Neural progenitor cell (in vitro differentiated cells): ENCODE measurements around the gene LRRC17. TPM values are rescaled to one million over a fixed set of nuclear protein-coding genes. Genes with fewer than 3 reads are reported as not detected.
A peak's percentile ranks its signal among the peaks of the same experiment; 100 is the strongest.

ENCODE experiments used
- DNase-seq: peaks from one replicate; pipeline ENCODE4 v3.0.0-alpha.2; 2016; ENCODE audit warnings: low spot score
- H2AFZ ChIP-seq: fragments of 200-600 bp; sonication (generic); replicated peaks from 2 replicates; pipeline ENCODE4 v1.6.1; 2016; ENCODE audit warnings: antibody characterized with exemption
- H3F3A ChIP-seq: fragments of 200-600 bp; sonication (generic); 2 replicates; pipeline ENCODE4 v1.6.1; 2016; ENCODE audit warnings: antibody characterized with exemption, low read depth
- H3K27ac ChIP-seq: fragments of 200-600 bp; sonication (generic); 2 replicates; pipeline ENCODE4 v1.5.1; 2016; ENCODE audit warnings: mild to moderate bottlenecking
- H3K27me3 ChIP-seq: fragments of 200-600 bp; sonication (generic); 2 replicates; pipeline ENCODE4 v1.6.1; 2016; ENCODE audit warnings: mild to moderate bottlenecking, moderate library complexity
- H3K36me3 ChIP-seq: fragments of 200-600 bp; sonication (generic); 2 replicates; pipeline ENCODE4 v1.5.1; 2016
- H3K4me1 ChIP-seq: fragments of 200-600 bp; sonication (generic); 2 replicates; pipeline ENCODE4 v1.6.1; 2016; ENCODE audit warnings: mixed run types
- H3K4me2 ChIP-seq: fragments of 200-600 bp; sonication (generic); 2 replicates; pipeline ENCODE4 v1.6.1; 2016
- H3K4me3 ChIP-seq: fragments of 200-600 bp; sonication (generic); 2 replicates; pipeline ENCODE4 v1.5.1; 2016
- H3K79me2 ChIP-seq: fragments of 200-600 bp; sonication (generic); 2 replicates; pipeline ENCODE4 v1.6.1; 2016; ENCODE audit warnings: low read depth
- H3K9ac ChIP-seq: fragments of 200-600 bp; sonication (generic); 2 replicates; pipeline ENCODE4 v1.6.1; 2016
- H3K9me3 ChIP-seq: fragments of 200-600 bp; sonication (generic); 2 replicates; pipeline ENCODE4 v1.5.1; 2016; ENCODE audit warnings: low read depth
- H4K20me1 ChIP-seq: fragments of 200-600 bp; sonication (generic); 2 replicates; pipeline ENCODE4 v1.6.1; 2016; ENCODE audit warnings: low read depth
- H3K27ac Mint-ChIP-seq: 3 replicates; pipeline ENCODE4 v1.8.0; 2021; ENCODE audit warnings: mixed read lengths
- H3K27me3 Mint-ChIP-seq: 2 replicates; pipeline ENCODE4 v1.8.0; 2022; ENCODE audit warnings: low read depth, mild to moderate bottlenecking, inconsistent platforms, moderate library complexity, mixed read lengths; ENCODE audit not compliant: insufficient read depth
- H3K36me3 Mint-ChIP-seq: 3 replicates; pipeline ENCODE4 v1.8.0; 2021; ENCODE audit warnings: mixed read lengths
- H3K4me1 Mint-ChIP-seq: 3 replicates; pipeline ENCODE4 v1.8.0; 2021; ENCODE audit warnings: mixed read lengths
- H3K4me3 Mint-ChIP-seq: 3 replicates; pipeline ENCODE4 v1.8.0; 2021; ENCODE audit warnings: mild to moderate bottlenecking, moderate library complexity, mixed read lengths
- H3K9me3 Mint-ChIP-seq: 3 replicates; pipeline ENCODE4 v1.8.0; 2020; ENCODE audit warnings: mixed read lengths
- EZH2 ChIP-seq: fragments of 200-600 bp; sonication (generic); IDR thresholded peaks from 2 replicates; pipeline ENCODE4 v1.6.1; 2017; ENCODE audit warnings: antibody characterized with exemption, mild to moderate bottlenecking, moderate library complexity
- EZH2phosphoT487 ChIP-seq: fragments of 200-600 bp; sonication (generic); IDR thresholded peaks from 2 replicates; pipeline ENCODE4 v1.6.1; 2017; ENCODE audit warnings: antibody characterized with exemption
- total RNA-seq: library from RNA; depleted of rRNA; stranded (reverse); fragments of >200 nt; gene quantifications from 2 replicates; pipeline ENCODE4 v1.2.3, GENCODE V29; 2015; ENCODE audit warnings: low replicate concordance
- TF ChIP-seq, protein P1 (sequence below): fragments of 200-600 bp; sonication (generic); IDR thresholded peaks from 2 replicates; pipeline ENCODE4 v1.5.1; 2017; ENCODE audit warnings: antibody characterized with exemption, mild to moderate bottlenecking

The LRRC17 gene
- total RNA-seq, 1 donor from 2014 or later, result 4.6 TPM

DNA sequence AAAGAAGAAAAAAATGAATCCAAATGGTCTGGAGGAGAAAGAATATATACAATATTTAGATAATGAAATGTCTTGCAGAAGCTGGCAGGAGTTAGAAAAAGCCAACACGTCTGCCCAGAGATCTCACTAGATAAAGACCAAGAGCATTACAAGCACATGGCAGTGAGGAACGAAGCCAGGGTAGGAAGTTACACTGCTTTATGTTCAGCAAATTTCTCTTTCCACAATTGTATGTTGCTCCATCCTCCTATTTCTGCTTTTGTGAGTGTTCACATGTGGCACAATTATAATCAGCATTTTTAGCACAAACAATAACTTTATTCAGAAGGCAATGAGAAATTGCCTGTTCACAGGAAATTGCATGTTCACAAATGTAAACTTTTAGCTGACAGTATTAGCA lies 53.7 kb downstream of the LRRC17 start:
- no peaks in the 10 kb centered on the region for H3K79me2 ChIP-seq
- no peak overlapping the region for H2AFZ ChIP-seq
- H3F3A ChIP-seq, result no peaks in the 10 kb centered on the region
- H3K27me3 Mint-ChIP-seq, result peaks cover 2% of the 10 kb centered on the region
- no peak overlapping the region for H3K27ac Mint-ChIP-seq
- no peaks in the 10 kb centered on the region for H3K4me1 Mint-ChIP-seq
- no peaks in the 10 kb centered on the region for H3K36me3 Mint-ChIP-seq
- TF ChIP-seq EZH2phosphoT487 (no peak), EZH2 (no peak)
- TF ChIP-seq, protein P1, sequence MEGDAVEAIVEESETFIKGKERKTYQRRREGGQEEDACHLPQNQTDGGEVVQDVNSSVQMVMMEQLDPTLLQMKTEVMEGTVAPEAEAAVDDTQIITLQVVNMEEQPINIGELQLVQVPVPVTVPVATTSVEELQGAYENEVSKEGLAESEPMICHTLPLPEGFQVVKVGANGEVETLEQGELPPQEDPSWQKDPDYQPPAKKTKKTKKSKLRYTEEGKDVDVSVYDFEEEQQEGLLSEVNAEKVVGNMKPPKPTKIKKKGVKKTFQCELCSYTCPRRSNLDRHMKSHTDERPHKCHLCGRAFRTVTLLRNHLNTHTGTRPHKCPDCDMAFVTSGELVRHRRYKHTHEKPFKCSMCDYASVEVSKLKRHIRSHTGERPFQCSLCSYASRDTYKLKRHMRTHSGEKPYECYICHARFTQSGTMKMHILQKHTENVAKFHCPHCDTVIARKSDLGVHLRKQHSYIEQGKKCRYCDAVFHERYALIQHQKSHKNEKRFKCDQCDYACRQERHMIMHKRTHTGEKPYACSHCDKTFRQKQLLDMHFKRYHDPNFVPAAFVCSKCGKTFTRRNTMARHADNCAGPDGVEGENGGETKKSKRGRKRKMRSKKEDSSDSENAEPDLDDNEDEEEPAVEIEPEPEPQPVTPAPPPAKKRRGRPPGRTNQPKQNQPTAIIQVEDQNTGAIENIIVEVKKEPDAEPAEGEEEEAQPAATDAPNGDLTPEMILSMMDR, result no peak
- DNase-seq, result no peak
- H3K9ac ChIP-seq, result no peak overlapping the region
- H3K36me3 ChIP-seq, result no peaks in the 10 kb centered on the region
- no peaks in the 10 kb centered on the region for H3K9me3 ChIP-seq
- H3K27me3 ChIP-seq, result no peaks in the 10 kb centered on the region
- no peak overlapping the region for H3K4me2 ChIP-seq
- H3K4me3 Mint-ChIP-seq, result no peak overlapping the region
- H3K4me3 ChIP-seq, result no peak overlapping the region
- H4K20me1 ChIP-seq, result no peaks in the 10 kb centered on the region
- no peaks in the 10 kb centered on the region for H3K4me1 ChIP-seq
- no peak overlapping the region for H3K27ac ChIP-seq
- H3K9me3 Mint-ChIP-seq, result no peaks in the 10 kb centered on the region

DNA sequence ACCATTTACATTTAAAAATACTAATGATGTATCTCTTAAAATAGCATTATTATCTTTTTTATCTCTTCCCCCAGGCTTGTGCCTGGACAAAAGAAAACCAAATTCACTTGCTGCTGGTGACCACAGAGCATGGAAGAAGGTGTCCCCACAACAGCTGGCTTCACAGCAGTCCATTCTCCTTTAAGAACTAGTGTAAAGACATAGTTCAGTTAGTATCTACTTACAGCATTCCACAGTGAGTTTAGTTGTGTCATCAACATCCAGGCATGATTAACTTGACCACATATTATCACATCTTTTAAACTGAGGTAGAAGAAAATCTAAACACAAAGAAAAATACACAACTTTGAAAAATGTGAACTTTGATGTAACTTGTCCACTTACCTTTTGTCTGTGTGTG lies 55.0 kb downstream of the LRRC17 start:
- no peaks in the 10 kb centered on the region for H3F3A ChIP-seq
- H3K9me3 ChIP-seq, result no peaks in the 10 kb centered on the region
- H3K27me3 ChIP-seq, result no peaks in the 10 kb centered on the region
- Mint-ChIP-seq H3K4me3 (no peak overlapping the region), H3K4me1 (no peaks in the 10 kb centered on the region), H3K9me3 (no peaks in the 10 kb centered on the region), H3K27ac (no peak overlapping the region), H3K27me3 (peaks cover 2% of the 10 kb centered on the region), H3K36me3 (no peaks in the 10 kb centered on the region)
- no peak overlapping the region for H2AFZ ChIP-seq
- no peak for DNase-seq
- H3K4me3 ChIP-seq, result no peak overlapping the region
- no peak overlapping the region for H3K9ac ChIP-seq
- TF ChIP-seq EZH2 (no peak), EZH2phosphoT487 (no peak)
- TF ChIP-seq, protein P1, result no peak
- no peaks in the 10 kb centered on the region for H3K4me1 ChIP-seq
- no peak overlapping the region for H3K4me2 ChIP-seq
- H3K36me3 ChIP-seq, result no peaks in the 10 kb centered on the region
- H3K79me2 ChIP-seq, result no peaks in the 10 kb centered on the region
- no peaks in the 10 kb centered on the region for H4K20me1 ChIP-seq
- H3K27ac ChIP-seq, result no peak overlapping the region

DNA sequence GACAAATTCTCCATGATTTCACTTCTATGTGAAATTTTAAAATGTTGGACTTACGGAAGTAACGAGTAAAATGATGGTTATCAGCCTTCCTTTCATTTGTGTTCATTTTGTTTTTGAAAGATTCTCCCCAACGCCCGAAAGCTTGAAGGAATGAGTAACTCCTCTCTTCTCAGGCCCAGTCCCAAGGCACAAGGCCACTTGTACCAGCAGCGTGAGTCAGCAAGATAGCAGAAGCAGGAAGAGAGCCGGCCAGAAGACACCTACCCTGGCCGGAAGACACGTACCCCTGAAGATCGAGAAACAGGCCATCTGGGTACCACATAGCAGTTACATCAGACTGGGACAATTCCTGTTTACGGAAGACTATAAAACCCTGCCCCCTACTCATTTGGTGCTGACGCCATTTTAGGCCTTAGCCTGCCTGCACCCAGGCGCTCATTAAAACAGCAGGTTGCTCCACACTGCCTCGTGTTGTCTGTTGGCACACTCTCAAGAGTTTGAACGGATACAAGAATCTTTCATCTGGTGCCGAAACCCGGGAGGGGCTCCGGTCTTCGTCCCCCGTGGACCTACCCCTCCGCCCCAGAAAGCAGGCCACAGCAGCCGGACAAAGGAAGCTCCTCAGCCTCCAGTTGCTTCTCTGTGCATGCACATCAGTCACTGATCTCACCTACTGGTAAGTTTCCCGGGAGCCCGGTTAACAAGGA lies 60.4 kb downstream of the LRRC17 start:
- Histone ChIP-seq H3K4me2 (no peak overlapping the region), H4K20me1 (no peaks in the 10 kb centered on the region), H3K9ac (no peak overlapping the region), H3F3A (no peaks in the 10 kb centered on the region), H3K79me2 (no peaks in the 10 kb centered on the region), H3K4me3 (no peak overlapping the region), H2AFZ (peak overlapping the region; percentile 54), H3K36me3 (no peaks in the 10 kb centered on the region), H3K4me1 (no peaks in the 10 kb centered on the region), H3K27me3 (no peaks in the 10 kb centered on the region), H3K27ac (no peak overlapping the region), H3K9me3 (no peaks in the 10 kb centered on the region)
- no peak overlapping the region for H3K27ac Mint-ChIP-seq
- no peak for DNase-seq
- no peak overlapping the region for H3K4me3 Mint-ChIP-seq
- TF ChIP-seq, protein P1, result no peak
- TF ChIP-seq EZH2phosphoT487 (no peak), EZH2 (no peak)
- H3K27me3 Mint-ChIP-seq, result no peaks in the 10 kb centered on the region
- H3K36me3 Mint-ChIP-seq, result peaks cover 2% of the 10 kb centered on the region
- no peaks in the 10 kb centered on the region for H3K4me1 Mint-ChIP-seq
- H3K9me3 Mint-ChIP-seq, result no peaks in the 10 kb centered on the region
